Uterus (tissue), 4 donors: ENCODE measurements around the gene GRM8. TPM values are rescaled to one million over a fixed set of nuclear protein-coding genes. Genes with fewer than 3 reads are reported as not detected.

Experiments
- DNase-seq, 2 donors: peaks; one replicate each; pipeline ENCODE4 v3.0.0-alpha.2; 2019 to 2020
- H3K27ac ChIP-seq, 2 donors: fragments of 200-600 bp; sonication (generic); 1 replicate in 1 of 2; 2 replicates in 1 of 2; pipeline ENCODE4 v1.5.1; 2016 to 2018
- H3K27me3 ChIP-seq, 2 donors: fragments of 200-600 bp; sonication (generic); one replicate each; pipeline ENCODE4 v1.5.1; 2018 to 2019; ENCODE audit warnings: control low read depth in 1 of 2
- H3K36me3 ChIP-seq, 2 donors: fragments of 200-600 bp; sonication (generic); one replicate each; pipeline ENCODE4 v1.5.1; 2019; ENCODE audit warnings: control low read depth in 1 of 2
- H3K4me1 ChIP-seq, 2 donors: fragments of 200-600 bp; sonication (generic); one replicate each; pipeline ENCODE4 v1.5.1; 2018 to 2019; ENCODE audit warnings: control low read depth in 1 of 2
- H3K4me3 ChIP-seq, 2 donors: fragments of 200-600 bp; sonication (generic); 1 replicate in 1 of 2; 2 replicates in 1 of 2; pipeline ENCODE4 v1.5.1; 2018 to 2019; ENCODE audit warnings: mild to moderate bottlenecking in 1 of 2
- H3K9me3 ChIP-seq, 2 donors: fragments of 200-600 bp; sonication (generic); one replicate each; pipeline ENCODE4 v1.5.1; 2019; ENCODE audit warnings: control low read depth in 1 of 2
- POLR2A ChIP-seq, 2 donors: fragments of 450-650 bp; IDR thresholded peaks; one replicate each; pipeline ENCODE4 v1.6.1; 2016; ENCODE audit warnings: antibody characterized with exemption in 2 of 2, mild to moderate bottlenecking in 1 of 2, moderate library complexity in 1 of 2
- intact Hi-C: fragments of 100-400 bp; cut with DNase I; formaldehyde crosslinking; loops from one replicate; pipeline ENCODE4 v1.15.1; 2023; ENCODE audit warnings: low total_unique reads
- total RNA-seq, 4 donors: library from RNA; depleted of rRNA in 3 of 4; stranded (reverse); fragments of >200 nt in 3 of 4; gene quantifications; one replicate each; pipeline versions ENCODE4 v1.1.0 to v1.2.4, GENCODE V29; 2014 to 2023
- TF ChIP-seq, protein P1 (sequence below), 4 experiments: fragments of 200-600 bp in 2 of 4; fragments of 450-650 bp in 2 of 4; sonication (generic) in 2 of 4; IDR thresholded peaks; one replicate each; pipeline ENCODE4 v1.5.1; 2016 to 2019; ENCODE audit warnings: antibody characterized with exemption in 4 of 4, mild to moderate bottlenecking in 2 of 4, moderate library complexity in 1 of 4
- donor health status: DM: yes; HTN: yes; CAD: no.

The GRM8 gene
- total RNA-seq, 4 donors from 2014 or later, result 3.9 TPM; not detected in 3

DNA sequence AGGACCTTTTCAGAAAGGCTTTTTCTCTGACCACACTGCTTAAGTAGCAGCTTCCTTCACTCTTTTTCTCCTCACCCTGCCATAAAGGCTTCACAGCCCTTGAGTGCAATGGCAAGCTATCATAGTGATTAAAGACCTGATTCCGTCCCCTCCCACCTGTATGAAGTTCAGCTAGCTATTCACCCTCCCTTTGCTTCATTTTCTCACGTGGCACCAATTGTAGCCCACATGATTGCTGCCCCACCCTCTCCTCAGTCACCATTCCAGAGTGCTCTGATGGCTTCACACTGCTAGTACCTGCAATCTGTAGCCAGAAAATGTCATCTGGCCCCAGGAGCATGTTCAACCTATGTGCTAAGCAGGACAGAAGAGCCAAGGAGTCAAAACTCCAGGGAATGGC lies 523.8 kb downstream of the GRM8 start:
- TF ChIP-seq POLR2A (IDR thresholded peaks at IDR 0.05), result no peak
- TF ChIP-seq, protein P1, sequence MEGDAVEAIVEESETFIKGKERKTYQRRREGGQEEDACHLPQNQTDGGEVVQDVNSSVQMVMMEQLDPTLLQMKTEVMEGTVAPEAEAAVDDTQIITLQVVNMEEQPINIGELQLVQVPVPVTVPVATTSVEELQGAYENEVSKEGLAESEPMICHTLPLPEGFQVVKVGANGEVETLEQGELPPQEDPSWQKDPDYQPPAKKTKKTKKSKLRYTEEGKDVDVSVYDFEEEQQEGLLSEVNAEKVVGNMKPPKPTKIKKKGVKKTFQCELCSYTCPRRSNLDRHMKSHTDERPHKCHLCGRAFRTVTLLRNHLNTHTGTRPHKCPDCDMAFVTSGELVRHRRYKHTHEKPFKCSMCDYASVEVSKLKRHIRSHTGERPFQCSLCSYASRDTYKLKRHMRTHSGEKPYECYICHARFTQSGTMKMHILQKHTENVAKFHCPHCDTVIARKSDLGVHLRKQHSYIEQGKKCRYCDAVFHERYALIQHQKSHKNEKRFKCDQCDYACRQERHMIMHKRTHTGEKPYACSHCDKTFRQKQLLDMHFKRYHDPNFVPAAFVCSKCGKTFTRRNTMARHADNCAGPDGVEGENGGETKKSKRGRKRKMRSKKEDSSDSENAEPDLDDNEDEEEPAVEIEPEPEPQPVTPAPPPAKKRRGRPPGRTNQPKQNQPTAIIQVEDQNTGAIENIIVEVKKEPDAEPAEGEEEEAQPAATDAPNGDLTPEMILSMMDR (IDR thresholded peaks at IDR 0.05), result no peak
- H3K9me3 ChIP-seq, result no peaks in the 10 kb centered on the region
- intact Hi-C loops, result no loop called here
- no peak overlapping the region for H3K4me3 ChIP-seq
- no peak overlapping the region for H3K27ac ChIP-seq
- DNase-seq, result no peak
- no peaks in the 10 kb centered on the region for H3K36me3 ChIP-seq
- H3K27me3 ChIP-seq, result no peaks in the 10 kb centered on the region
- H3K4me1 ChIP-seq, result no peaks in the 10 kb centered on the region

DNA sequence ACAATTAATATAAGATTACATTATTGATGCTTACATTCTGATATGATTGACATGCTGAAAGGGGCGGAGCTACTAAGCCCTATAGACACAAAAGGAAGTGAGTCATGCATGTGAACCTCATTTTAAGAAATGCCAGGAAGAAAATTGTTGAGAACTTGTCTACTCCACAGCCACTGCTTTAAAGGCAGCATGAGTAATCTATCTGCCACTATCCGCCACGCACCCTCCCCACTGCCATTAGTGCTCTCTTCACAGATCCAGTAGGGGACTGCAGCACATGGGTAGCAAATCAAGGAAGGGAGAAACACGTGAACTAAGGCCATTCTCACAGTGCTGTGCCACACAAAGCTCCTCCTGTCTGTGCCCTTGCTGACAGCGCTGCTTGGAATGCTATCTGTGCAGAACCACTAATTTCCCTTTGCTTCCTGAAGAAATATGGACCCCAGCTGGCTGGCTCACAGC lies 524.8 kb downstream of the GRM8 start:
- Histone ChIP-seq H3K4me1 (no peaks in the 10 kb centered on the region), H3K27ac (no peak overlapping the region), H3K9me3 (no peaks in the 10 kb centered on the region), H3K4me3 (no peak overlapping the region), H3K27me3 (no peaks in the 10 kb centered on the region), H3K36me3 (no peaks in the 10 kb centered on the region)
- no peak for DNase-seq
- intact Hi-C loops, result no loop called here
- TF ChIP-seq, protein P1 (IDR thresholded peaks at IDR 0.05), result no peak
- TF ChIP-seq POLR2A (IDR thresholded peaks at IDR 0.05), result no peak

DNA sequence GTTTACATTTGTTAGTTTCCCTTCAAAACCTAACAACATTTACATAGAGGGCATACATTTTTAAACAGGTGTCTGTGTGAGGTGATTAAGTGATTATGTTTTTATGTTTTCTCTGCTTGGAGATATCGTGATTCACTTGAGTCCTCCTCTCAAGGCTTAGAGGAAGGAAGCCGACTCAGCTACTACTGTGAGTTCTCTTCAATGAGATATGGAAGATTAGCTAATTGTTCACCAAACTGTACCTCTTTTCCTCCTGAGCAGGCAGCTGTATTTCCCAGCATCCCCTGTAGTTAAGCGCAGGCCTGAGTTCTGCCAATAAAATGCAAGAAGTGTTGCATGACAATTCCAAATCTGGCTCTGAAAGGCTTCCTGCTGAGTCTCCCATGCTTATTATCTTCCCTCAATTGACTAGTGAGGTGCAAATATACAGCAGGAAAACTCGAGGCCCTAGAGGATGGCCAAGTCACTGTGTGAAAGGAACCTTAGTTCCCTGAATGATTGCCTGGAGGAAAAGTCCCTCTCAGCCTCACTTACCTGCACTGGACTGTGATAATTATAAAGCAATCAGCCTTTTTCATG lies 528.7 kb downstream of the GRM8 start:
- H3K27me3 ChIP-seq, result no peaks in the 10 kb centered on the region
- no peaks in the 10 kb centered on the region for H3K4me1 ChIP-seq
- no peak for DNase-seq
- no peak overlapping the region for H3K4me3 ChIP-seq
- H3K27ac ChIP-seq, result no peak overlapping the region
- TF ChIP-seq, protein P1 (IDR thresholded peaks at IDR 0.05), result no peak
- TF ChIP-seq POLR2A (IDR thresholded peaks at IDR 0.05), result no peak
- H3K36me3 ChIP-seq, result no peaks in the 10 kb centered on the region
- no peaks in the 10 kb centered on the region for H3K9me3 ChIP-seq
- intact Hi-C loops, result no loop called here

DNA sequence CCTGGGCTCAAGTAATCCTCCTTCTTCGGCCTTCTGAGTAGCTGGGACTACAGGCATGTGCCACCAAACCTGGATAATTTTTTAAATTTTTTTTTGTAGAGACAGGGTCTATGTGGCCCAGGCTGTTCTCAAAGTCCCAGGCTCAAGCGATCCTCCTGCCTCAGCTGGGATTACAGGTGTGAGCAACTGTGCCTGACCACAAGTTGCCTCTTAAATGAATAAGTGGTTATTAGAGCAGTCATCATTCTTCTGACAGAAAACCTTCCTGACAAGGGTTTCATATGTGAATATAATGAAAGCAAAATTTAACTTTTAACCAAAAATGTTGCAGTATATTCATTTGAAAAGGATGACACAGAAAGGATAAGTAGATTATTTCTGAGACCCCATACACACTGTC lies 532.5 kb downstream of the GRM8 start:
- TF ChIP-seq POLR2A (IDR thresholded peaks at IDR 0.05), result no peak
- TF ChIP-seq, protein P1 (IDR thresholded peaks at IDR 0.05), result no peak
- Histone ChIP-seq H3K9me3 (no peaks in the 10 kb centered on the region), H3K4me1 (no peaks in the 10 kb centered on the region), H3K27ac (no peak overlapping the region), H3K4me3 (no peak overlapping the region), H3K36me3 (no peaks in the 10 kb centered on the region), H3K27me3 (no peaks in the 10 kb centered on the region)
- no peak for DNase-seq
- intact Hi-C loops, result no loop called here

DNA sequence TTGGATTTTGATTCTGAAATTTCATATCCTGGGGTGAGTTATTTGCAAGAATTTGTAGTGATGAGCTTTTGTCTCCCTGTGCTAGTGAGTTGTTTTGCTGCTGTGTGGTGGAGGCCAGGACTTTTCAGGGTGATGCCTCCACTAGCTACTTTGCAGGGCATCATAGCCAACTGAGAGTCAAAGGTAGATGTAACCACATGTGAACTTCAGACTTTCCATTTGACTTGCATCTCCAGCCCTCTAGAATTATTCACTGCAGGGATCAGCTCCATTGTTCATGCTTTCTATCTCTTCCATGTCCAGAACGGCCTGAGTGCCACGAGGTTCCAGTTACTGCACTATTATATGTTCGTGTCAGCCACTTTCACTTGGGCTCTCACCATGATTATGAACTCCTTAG lies 534.3 kb downstream of the GRM8 start:
- intact Hi-C loops, result no loop called here
- no peak for DNase-seq
- no peaks in the 10 kb centered on the region for H3K4me1 ChIP-seq
- H3K27me3 ChIP-seq, result no peaks in the 10 kb centered on the region
- TF ChIP-seq, protein P1 (IDR thresholded peaks at IDR 0.05), result no peak
- TF ChIP-seq POLR2A (IDR thresholded peaks at IDR 0.05), result no peak
- no peaks in the 10 kb centered on the region for H3K36me3 ChIP-seq
- H3K27ac ChIP-seq, result no peak overlapping the region
- no peak overlapping the region for H3K4me3 ChIP-seq
- H3K9me3 ChIP-seq, result no peaks in the 10 kb centered on the region
